Endometrial microvascular endothelial cells (primary cell): Measurements from ENCODE around the gene NLK. TPM values are rescaled to one million over a fixed set of nuclear protein-coding genes. Genes with fewer than 3 reads are reported as not detected.
"Not testable (repeated sequence)": the region's sequence is repeated elsewhere in the genome, so short reads cannot be mapped to it uniquely, and the experiment has no call there.

Experiments
- in situ Hi-C: cut with HindIII; loops from 2 replicates; pipeline ENCODE4 v1.10.0; 2017; ENCODE audit warnings: low sequenced_read_pairs, low pct_unique_long_range_greater_than_20kb; ENCODE audit errors: inconsistent ontology term
- total RNA-seq: library from RNA; depleted of rRNA; stranded (reverse); fragments of >200 nt; gene quantifications from one replicate; pipeline ENCODE4 v1.2.3, GENCODE V29; 2015; ENCODE audit errors: inconsistent ontology term

Gene NLK
- total RNA-seq, result 28.0 TPM

DNA sequence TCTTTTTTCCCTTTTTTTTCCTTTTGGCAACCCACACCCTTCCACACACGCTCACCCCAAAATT is at the start of gene NLK:
Gene NLK (plus strand): TSS at position 21 of the 64 bp plus-strand sequence. CDS start 197 bp downstream, outside the sequence.
- in situ Hi-C loops, result loop anchor here (10.0 kb wide), 1 partner anchor 58 kb away; no protein-coding TSS in a partner anchor

- in situ Hi-C loops, result no loop called here
These were observed 49.2 kb upstream of the NLK start for GRCh38 chr17:27993161-27993695.

GRCh38 chr17:27993723-27994310 is 48.7 kb upstream of the NLK start:
- in situ Hi-C loops, result no loop called here

DNA sequence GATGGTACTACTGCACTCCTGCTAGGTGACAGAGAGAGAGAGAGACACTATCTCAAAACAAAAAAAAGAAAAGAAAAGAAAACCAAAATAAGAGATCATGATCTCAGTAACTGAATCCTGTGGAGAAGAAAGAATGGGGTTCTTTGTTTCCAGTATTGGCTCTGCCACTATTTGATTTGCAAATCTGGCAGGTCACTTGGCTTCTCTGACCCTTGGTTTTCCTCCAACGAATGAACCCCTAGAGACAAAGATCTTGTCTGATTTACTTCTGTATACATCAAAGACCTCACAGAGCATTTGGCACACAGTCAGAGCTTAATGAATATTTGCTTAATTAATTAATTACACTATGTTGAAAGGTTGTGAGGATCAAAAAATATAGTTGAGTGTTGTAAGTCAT is 47.9 kb upstream of the NLK start:
- in situ Hi-C loops, result no loop called here

DNA sequence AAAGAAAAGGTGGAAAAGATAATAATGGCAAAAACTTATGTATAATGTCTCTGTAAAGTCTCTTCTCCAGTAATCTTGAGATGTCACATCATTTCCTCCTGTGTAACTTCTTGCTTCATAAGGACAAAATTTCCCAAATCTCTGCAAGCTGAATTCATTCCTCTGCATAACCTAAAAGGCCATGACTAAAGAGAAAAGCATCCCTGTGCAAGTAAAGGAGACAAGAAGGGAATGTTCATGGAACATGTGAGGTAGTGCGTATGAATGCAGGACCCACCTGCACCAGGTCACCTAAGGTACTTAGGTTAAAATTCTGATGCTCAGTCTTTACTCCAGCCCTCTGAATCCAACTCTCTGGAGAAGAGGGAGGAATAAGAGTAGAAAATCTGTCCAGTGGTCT is 46.9 kb upstream of the NLK start:
- in situ Hi-C loops, result no loop called here

GRCh38 chr17:27996202-27997043 is 46.1 kb upstream of the NLK start:
- in situ Hi-C loops, result no loop called here

DNA sequence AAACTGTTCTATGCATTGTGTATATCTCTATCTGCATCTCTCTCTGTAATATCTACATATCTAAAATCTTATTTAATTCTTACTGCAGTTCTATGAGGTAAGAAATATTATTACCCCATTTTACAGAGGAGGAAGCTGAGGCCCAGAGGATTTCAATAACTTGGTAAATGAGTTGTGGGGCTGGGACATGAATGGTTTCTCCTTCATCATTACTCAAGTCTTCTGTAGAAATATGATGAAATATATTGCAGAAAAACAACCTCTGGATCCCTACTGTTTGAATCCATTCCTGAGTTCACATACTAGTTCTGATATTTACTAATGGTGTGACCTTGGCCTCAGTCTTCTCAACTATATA is 45.5 kb upstream of the NLK start:
- in situ Hi-C loops, result no loop called here

- in situ Hi-C loops, result no loop called here
These were observed 45.0 kb upstream of the NLK start for GRCh38 chr17:27997522-27997921.

DNA sequence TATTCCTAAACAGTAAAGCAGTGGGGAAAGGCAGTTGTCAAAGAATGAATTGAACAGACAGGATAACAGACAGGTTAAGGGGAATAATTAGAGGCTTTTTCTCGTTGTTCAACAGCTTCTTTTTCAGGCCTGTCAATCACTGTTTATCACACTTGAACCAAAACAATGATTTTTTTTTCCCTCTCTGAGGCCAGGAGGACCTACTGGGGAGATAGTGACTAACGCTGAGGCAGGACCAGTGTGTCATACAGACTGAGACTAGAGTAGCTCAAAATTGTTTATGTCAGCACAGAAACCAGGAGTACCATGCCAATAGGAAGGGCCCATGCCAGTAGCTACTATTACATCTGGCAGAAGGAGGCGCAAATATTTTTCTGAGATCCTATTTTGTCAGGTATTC is 41.3 kb upstream of the NLK start:
- in situ Hi-C loops, result no loop called here

DNA sequence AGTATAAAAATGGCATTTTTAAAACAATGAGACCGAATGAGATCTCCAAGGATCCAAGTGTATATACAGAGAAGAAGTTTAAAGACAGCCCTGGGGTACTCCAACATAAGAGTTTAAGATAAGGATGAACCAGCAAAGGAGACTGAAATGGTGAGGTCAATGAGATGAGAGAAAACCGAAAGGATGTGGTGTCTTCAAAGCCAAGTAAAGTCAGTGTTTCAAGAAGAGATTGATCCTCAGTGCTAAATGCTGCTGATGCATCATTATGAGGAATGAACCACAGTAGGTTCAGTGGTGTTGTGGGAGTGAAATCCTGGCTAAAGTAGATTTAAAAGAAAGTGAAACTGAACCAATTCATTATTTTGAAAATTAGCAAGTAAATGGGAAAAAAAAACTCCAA is 38.1 kb upstream of the NLK start:
- in situ Hi-C loops, result no loop called here

DNA sequence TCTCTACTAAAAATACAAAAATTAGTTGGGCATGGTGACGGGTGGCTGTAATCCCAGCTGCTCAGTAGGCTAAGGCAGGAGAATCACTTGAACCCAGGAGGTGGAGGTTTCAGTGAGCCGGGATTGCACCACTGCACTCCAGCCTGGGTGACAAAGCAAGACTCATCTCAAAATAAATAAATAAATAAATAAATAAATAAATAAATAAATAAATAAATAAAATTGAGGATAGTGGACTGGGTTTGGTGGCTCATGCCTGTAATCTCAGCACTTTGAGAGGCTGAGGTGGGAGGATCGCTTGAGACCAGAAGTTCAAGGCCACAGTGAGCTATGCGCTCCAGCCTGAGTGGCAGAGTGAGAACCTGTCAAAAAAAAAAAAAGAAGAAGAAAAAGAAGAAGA is 34.6 kb upstream of the NLK start:
- in situ Hi-C loops, result not testable (repeated sequence)

DNA sequence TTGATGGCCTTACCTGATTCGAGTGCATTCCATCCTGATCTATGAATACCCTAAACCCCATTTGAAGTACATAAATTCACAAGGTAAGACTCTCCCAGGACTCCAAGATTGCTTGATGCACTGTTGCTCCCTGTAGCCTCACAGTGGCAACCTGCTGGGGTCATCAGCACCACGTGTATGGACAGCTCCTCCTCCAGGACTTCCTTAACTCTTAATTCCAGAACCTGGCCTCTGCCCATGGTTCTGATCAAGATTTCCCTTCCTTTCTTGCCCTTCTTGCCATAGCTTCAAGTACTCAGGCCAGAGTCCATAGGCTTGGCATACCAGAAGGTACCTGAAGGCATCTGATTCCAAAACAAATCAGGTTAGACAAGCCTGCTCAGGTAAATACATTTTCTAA is 34.0 kb upstream of the NLK start:
- in situ Hi-C loops, result no loop called here

DNA sequence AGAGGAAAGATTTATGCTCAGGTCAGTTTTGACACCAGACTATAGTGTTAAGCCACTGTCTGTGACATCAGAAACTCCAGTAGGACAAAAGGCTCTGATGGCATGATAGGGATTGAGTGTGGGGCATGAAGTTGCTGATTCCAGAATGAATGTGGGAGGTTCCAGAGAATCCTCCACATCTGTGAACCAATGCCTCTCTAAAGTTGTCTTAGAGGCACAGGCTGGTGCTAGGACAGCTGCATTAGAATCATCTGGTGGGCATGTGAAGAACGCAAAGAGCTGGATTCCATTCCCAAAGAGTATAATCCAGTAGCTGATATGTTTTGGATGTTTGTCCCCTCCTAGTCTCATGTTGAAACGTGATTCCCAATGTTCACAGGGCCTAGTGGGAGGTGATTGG is 32.1 kb upstream of the NLK start:
- in situ Hi-C loops, result no loop called here

DNA sequence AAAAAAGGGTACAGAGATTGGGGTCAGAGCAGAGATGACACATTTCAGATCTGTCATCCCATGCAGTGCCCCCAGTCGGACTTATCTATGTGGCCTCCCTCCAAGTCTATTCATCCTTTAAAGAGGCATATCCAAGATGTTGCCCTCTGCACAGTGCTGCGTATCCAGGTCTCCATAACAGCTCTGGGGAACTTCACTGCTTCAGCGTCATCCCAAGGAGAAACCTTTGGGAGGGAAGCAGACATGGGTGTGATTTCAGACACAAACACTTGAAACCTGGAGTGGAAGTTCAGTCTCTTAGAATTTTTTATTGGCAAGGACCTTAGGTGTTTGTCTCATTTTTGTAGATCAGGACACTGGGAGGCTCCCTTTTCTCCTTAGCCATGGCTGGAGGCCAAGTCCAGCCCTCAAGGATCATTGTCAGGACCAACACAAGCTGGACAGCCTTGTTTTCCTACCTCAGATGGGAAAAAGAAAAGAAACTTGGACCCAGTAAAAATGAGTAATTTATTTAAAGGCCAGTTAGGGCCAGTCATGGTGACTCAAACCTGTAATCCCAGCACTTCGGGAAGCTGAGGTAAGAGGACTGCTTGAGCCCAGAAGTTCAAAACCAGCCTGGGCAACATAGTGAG is 23.9 kb upstream of the NLK start:
- in situ Hi-C loops, result no loop called here

DNA sequence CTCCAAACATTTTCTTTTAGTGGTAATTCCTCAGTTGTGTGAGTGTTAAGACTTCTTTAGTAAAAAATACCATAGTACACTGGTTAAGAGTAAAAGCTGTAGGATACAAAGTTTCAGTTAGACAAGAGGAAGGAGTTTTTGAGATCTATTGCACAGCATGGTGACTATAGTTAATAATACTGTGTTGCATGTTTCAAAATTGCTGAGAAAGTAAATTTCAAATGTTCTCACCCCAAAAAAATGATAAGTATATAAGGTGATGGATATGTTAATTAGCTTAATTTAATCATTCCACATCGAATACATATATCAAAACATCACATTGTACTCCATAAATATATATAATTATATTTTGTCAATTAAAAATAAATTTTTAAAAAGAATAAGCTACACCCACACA is 22.0 kb upstream of the NLK start:
- in situ Hi-C loops, result no loop called here

DNA sequence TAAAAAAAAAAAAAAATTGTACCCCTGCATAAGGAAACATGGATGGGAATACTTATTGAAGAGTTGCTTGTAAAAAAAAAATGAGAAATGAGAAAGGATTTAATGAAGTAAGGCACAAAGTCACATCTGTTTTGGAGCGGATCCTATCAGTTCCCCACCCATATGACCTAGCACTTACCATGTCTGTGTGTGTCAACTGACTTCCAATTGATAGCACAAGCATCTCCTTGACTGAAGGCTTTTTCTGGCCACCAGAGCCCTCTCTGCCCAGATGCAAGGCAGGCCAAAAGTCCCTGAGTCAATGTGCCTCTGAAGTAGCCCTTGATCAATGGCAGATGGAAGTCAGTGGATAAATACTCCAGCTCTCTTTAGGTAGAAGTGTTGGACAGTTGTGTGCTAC is 13.4 kb upstream of the NLK start:
- in situ Hi-C loops, result no loop called here

GRCh38 chr17:28030386-28030785 is 12.1 kb upstream of the NLK start:
- in situ Hi-C loops, result no loop called here

DNA sequence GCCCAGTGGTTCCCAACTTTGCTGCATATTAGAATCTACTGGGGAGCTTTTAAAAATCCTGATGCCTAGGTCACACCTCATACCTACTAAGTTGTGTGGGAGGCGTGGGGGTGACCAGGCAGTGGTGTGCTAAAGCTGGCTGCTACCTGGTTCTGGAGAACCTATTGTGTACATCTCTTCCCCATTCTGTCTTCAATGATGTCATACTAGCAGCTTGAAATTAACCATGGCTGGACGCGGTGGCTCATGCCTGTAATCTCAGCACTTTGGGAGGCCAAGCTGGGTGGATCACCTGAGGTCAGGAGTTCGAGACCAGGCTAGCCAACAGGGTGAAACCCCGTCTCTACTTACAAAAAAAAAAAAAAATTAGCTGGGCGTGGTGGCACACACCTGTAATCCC is 11.3 kb upstream of the NLK start:
- in situ Hi-C loops, result no loop called here

GRCh38 chr17:28033972-28034714 is 8.3 kb upstream of the NLK start:
- in situ Hi-C loops, result no loop called here

DNA sequence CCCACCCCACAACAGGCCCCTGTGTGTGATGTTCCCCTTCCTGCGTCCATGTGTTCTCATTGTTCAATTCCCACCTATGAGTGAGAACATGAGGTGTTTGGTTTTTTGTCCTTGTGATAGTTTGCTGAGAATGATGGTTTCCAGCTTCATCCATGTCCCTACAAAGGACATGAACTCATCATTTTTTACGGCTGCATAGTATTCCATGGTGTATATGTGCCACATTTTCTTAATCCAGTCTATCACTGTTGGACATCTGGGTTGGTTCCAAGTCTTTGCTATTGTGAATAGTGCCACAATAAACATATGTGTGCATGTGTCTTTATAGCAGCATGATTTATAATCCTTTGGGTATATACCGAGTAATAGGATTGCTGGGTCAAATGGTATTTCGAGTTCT is 7.0 kb upstream of the NLK start:
- in situ Hi-C loops, result not testable (repeated sequence)
